ENCODE data around the gene CHRNB2. TPM values are rescaled to one million over a fixed set of nuclear protein-coding genes. Genes with fewer than 3 reads are reported as not detected.

Gene CHRNB2
- polyA plus RNA-seq, 1 donor from 2014 or later: 15.5 TPM

DNA sequence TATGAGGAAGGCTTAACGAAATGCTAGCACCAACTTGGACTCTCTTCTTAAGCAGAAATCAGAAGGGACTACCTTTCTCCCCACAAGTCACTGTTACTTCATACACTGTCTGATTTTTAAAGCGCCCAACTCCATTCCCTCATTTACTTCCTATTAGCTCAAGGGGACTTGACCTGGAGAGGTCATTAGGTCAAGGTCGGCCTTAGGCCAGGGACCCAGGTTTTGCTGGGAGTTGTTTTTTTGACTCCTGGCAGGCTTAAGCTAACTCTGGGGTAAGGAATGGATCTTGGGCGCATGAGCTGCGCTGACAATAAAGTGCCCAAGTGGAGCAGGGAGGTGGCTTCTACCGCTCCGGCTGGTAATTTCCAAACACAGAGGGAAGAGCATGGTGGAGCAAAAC is 23.6 kb downstream of the CHRNB2 start:
- Histone ChIP-seq H3F3A (ENCODE audit: insufficient read depth, low read length, poor library complexity, severe bottlenecking) (no peaks in the 10 kb centered on the region), H3K9me3 (ENCODE audit: low read length) (no peaks in the 10 kb centered on the region), H3K36me3 (ENCODE audit: insufficient read depth, low read length) (peaks cover 6% of the 10 kb centered on the region), H3K9me2 (ENCODE audit: insufficient read depth, low read length) (no peaks in the 10 kb centered on the region), H3K4me2 (ENCODE audit: low read length) (no peak overlapping the region), H3K9ac (ENCODE audit: low read length) (no peak overlapping the region), H2AFZ (ENCODE audit: low read depth, low read length) (no peak overlapping the region), H3K4me3 (ENCODE audit: low read length) (no peak overlapping the region), H3K27ac (ENCODE audit: low read length) (no peak overlapping the region), H3K27me3 (ENCODE audit: insufficient read depth, low read depth, low read length) (no peaks in the 10 kb centered on the region), H3K79me2 (replicated peaks; ENCODE audit: insufficient read depth, low read length) (no peaks in the 10 kb centered on the region), H4K20me1 (ENCODE audit: insufficient read depth) (no peaks in the 10 kb centered on the region)
- TF ChIP-seq SMC3 (conservative IDR thresholded peaks at IDR 0.05; ENCODE audit: poor library complexity) (no peak), RAD21 (conservative IDR thresholded peaks at IDR 0.05) (no peak), EZH2 (IDR thresholded peaks at IDR 0.05; ENCODE audit: borderline replicate concordance, insufficient read depth, low read length, poor library complexity, severe bottlenecking) (no peak), POLR2AphosphoS5 (IDR thresholded peaks at IDR 0.05) (no peak), REST (IDR thresholded peaks at IDR 0.05; ENCODE audit: borderline replicate concordance) (no peak), EP300 (conservative IDR thresholded peaks at IDR 0.05; ENCODE audit: poor library complexity, severe bottlenecking) (no peak), MXI1 (conservative IDR thresholded peaks at IDR 0.05; ENCODE audit: poor library complexity, severe bottlenecking) (no peak), TAF1 (IDR thresholded peaks at IDR 0.05; ENCODE audit: low read depth) (no peak)
- TF ChIP-seq, protein P1, sequence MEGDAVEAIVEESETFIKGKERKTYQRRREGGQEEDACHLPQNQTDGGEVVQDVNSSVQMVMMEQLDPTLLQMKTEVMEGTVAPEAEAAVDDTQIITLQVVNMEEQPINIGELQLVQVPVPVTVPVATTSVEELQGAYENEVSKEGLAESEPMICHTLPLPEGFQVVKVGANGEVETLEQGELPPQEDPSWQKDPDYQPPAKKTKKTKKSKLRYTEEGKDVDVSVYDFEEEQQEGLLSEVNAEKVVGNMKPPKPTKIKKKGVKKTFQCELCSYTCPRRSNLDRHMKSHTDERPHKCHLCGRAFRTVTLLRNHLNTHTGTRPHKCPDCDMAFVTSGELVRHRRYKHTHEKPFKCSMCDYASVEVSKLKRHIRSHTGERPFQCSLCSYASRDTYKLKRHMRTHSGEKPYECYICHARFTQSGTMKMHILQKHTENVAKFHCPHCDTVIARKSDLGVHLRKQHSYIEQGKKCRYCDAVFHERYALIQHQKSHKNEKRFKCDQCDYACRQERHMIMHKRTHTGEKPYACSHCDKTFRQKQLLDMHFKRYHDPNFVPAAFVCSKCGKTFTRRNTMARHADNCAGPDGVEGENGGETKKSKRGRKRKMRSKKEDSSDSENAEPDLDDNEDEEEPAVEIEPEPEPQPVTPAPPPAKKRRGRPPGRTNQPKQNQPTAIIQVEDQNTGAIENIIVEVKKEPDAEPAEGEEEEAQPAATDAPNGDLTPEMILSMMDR (IDR thresholded peaks at IDR 0.05; ENCODE audit: poor library complexity, severe bottlenecking): no peak

- peaks cover 6% of the 10 kb centered on the region for H3K36me3 ChIP-seq (ENCODE audit: insufficient read depth, low read length)
- TF ChIP-seq TAF1 (IDR thresholded peaks at IDR 0.05; ENCODE audit: low read depth) (no peak), REST (IDR thresholded peaks at IDR 0.05; ENCODE audit: borderline replicate concordance) (no peak), EP300 (conservative IDR thresholded peaks at IDR 0.05; ENCODE audit: poor library complexity, severe bottlenecking) (no peak), MXI1 (conservative IDR thresholded peaks at IDR 0.05; ENCODE audit: poor library complexity, severe bottlenecking) (no peak), EZH2 (IDR thresholded peaks at IDR 0.05; ENCODE audit: borderline replicate concordance, insufficient read depth, low read length, poor library complexity, severe bottlenecking) (no peak), POLR2AphosphoS5 (IDR thresholded peaks at IDR 0.05) (no peak), RAD21 (conservative IDR thresholded peaks at IDR 0.05) (no peak), SMC3 (conservative IDR thresholded peaks at IDR 0.05; ENCODE audit: poor library complexity) (no peak)
- TF ChIP-seq, protein P1 (IDR thresholded peaks at IDR 0.05; ENCODE audit: poor library complexity, severe bottlenecking): no peak
- no peaks in the 10 kb centered on the region for H3F3A ChIP-seq (ENCODE audit: insufficient read depth, low read length, poor library complexity, severe bottlenecking)
Observed at GRCh38 chr1:154593390-154593789, 25.8 kb downstream of the CHRNB2 start.

More at GRCh38 chr1:154593390-154593789, 25.8 kb downstream of the CHRNB2 start:
- Histone ChIP-seq H4K20me1 (ENCODE audit: insufficient read depth) (no peaks in the 10 kb centered on the region), H3K9me2 (ENCODE audit: insufficient read depth, low read length) (no peaks in the 10 kb centered on the region), H3K79me2 (replicated peaks; ENCODE audit: insufficient read depth, low read length) (no peaks in the 10 kb centered on the region), H3K9me3 (ENCODE audit: low read length) (no peaks in the 10 kb centered on the region), H3K27me3 (ENCODE audit: insufficient read depth, low read depth, low read length) (no peaks in the 10 kb centered on the region), H2AFZ (ENCODE audit: low read depth, low read length) (no peak overlapping the region), H3K9ac (ENCODE audit: low read length) (no peak overlapping the region), H3K27ac (ENCODE audit: low read length) (no peak overlapping the region), H3K4me2 (ENCODE audit: low read length) (no peak overlapping the region), H3K4me3 (ENCODE audit: low read length) (no peak overlapping the region)

Measured in neural cell (in vitro differentiated cells).